GM23338 (cell line): ENCODE results near the gene SLC17A8. TPM values are rescaled to one million over a fixed set of nuclear protein-coding genes. Genes with fewer than 3 reads are reported as not detected.

Experiments
- ETS1 ChIP-seq: IDR thresholded peaks from 2 replicates; pipeline ENCODE4 v1.6.1; 2016; ENCODE audit warnings: antibody characterized with exemption
- JUNB ChIP-seq: IDR thresholded peaks from one replicate; pipeline ENCODE4 v1.6.1; 2016; ENCODE audit warnings: antibody characterized with exemption; ENCODE audit not compliant: unreplicated experiment
- NANOG ChIP-seq: IDR thresholded peaks from 2 replicates; pipeline ENCODE4 v1.6.1; 2016; ENCODE audit warnings: antibody characterized with exemption, borderline replicate concordance
- REST ChIP-seq: IDR thresholded peaks from one replicate; pipeline ENCODE4 v1.6.1; 2018; ENCODE audit warnings: antibody characterized with exemption; ENCODE audit not compliant: unreplicated experiment
- STAT1 ChIP-seq: IDR thresholded peaks from one replicate; pipeline ENCODE4 v1.6.1; 2016; ENCODE audit warnings: antibody characterized with exemption; ENCODE audit not compliant: unreplicated experiment
- ZNF114 ChIP-seq: fragments of 250-450 bp; sonication (Bioruptor Pico); IDR thresholded peaks from 2 replicates; pipeline ENCODE4 v1.5.0; 2020; ENCODE audit warnings: mild to moderate bottlenecking, moderate library complexity
- ZNF462 ChIP-seq: fragments of 250-450 bp; sonication (Bioruptor Pico); IDR thresholded peaks from 2 replicates; pipeline ENCODE4 v1.5.0; 2020; ENCODE audit warnings: mild to moderate bottlenecking, moderate library complexity
- polyA plus RNA-seq: library from polyadenylated mRNA; unstranded; fragments of >200 nt; fragmentation: Nextera tagmentation; extraction: Ambion mirVana; gene quantifications from 2 replicates; pipeline ENCODE4 v1.2.1, GENCODE V29; 2016
- total RNA-seq: library from RNA; depleted of rRNA; stranded (reverse); fragments of >200 nt; shearing (Covaris generic); gene quantifications from 2 replicates; pipeline ENCODE4 v1.2.3, GENCODE V29; 2014

Gene SLC17A8
- total and polyA plus RNA-seq, 2 experiments from 2014 or later, result 0.05 to 0.24 TPM

- no peak for TF ChIP-seq ZNF462 (CRISPR knock-in tag)
- no peak for TF ChIP-seq JUNB
- no peak for TF ChIP-seq ETS1
- TF ChIP-seq ZNF114 (CRISPR knock-in tag), result no peak
- TF ChIP-seq NANOG, result no peak
- no peak for TF ChIP-seq REST
- no peak for TF ChIP-seq STAT1
These were observed 82.9 kb downstream of the SLC17A8 start (continued) for GRCh38 chr12:100439797-100440196.
